ENCODE data around the gene HOXC6. TPM values are rescaled to one million over a fixed set of nuclear protein-coding genes. Genes with fewer than 3 reads are reported as not detected.
A peak's percentile ranks its signal among the peaks of the same experiment; 100 is the strongest.

Gene HOXC6
- total and polyA plus RNA-seq, 2 of the 8 experiments (the other 6 are each of a cell fraction or from before 2014, with no cell fraction given): not detected

GRCh38 chr12:53985994-53986685 lies 42.1 kb upstream of the HOXC6 start (continued):
- TF ChIP-seq CHD7 (IDR thresholded peaks at IDR 0.05; ENCODE audit: insufficient replicate concordance, low read length) (no peak), EZH2 (IDR thresholded peaks at IDR 0.05; ENCODE audit: low read depth, low read length, severe bottlenecking) (peak; percentile 99), NANOG (IDR thresholded peaks at IDR 0.05; ENCODE audit: insufficient read depth, low read depth, low read length, poor library complexity, severe bottlenecking) (no peak), GABPA (IDR thresholded peaks at IDR 0.05; ENCODE audit: borderline replicate concordance, insufficient read depth, low read length) (no peak), ASH2L (IDR thresholded peaks at IDR 0.05; ENCODE audit: low read length) (no peak), TCF12 (IDR thresholded peaks at IDR 0.05; ENCODE audit: low read depth, low read length) (no peak), RAD21 (IDR thresholded peaks at IDR 0.05 in 1 of 2, conservative IDR thresholded peaks at IDR 0.05 in 1 of 2; ENCODE audit: low read depth in 2 of 2, low read length in 2 of 2) (no peak)

All from H1 (cell line).